ENCODE results near the gene SCD5.

- TF ChIP-seq CTCF (IDR thresholded peaks at IDR 0.05) (no peak), ZFX (IDR thresholded peaks at IDR 0.05; ENCODE audit: borderline replicate concordance) (no peak)
These were observed 49.7 kb downstream of the SCD5 start for GRCh38 chr4:82748810-82749470.

Measured in 22Rv1 (cell line).